NT2/D1 (cell line): Measurements from ENCODE around the gene TMEM154.

Source experiments
- DNase-seq: peaks from one replicate; pipeline ENCODE4 v3.0.0-alpha.2; 2011; ENCODE audit warnings: low read depth, low spot score
- H3K27me3 ChIP-seq: 2 replicates; pipeline ENCODE4 v1.6.0; 2011; ENCODE audit warnings: mild to moderate bottlenecking; ENCODE audit not compliant: insufficient read length, insufficient read depth
- H3K36me3 ChIP-seq: 2 replicates; pipeline ENCODE4 v1.6.1; 2011; ENCODE audit warnings: mild to moderate bottlenecking, low read length, mixed read lengths; ENCODE audit not compliant: insufficient read depth, insufficient read length
- H3K4me1 ChIP-seq: 2 replicates; pipeline ENCODE4 v1.5.1; 2011; ENCODE audit not compliant: insufficient read depth, insufficient read length
- H3K4me3 ChIP-seq: 2 replicates; pipeline ENCODE4 v1.5.1; 2011; ENCODE audit warnings: low read depth; ENCODE audit not compliant: insufficient read length
- H3K9ac ChIP-seq: 2 replicates; pipeline ENCODE4 v1.6.0; 2011; ENCODE audit warnings: low read depth; ENCODE audit not compliant: insufficient read length
- H3K9me3 ChIP-seq: 2 replicates; pipeline ENCODE4 v1.5.1; 2011; ENCODE audit warnings: mild to moderate bottlenecking, low read length; ENCODE audit not compliant: insufficient read depth
- SUZ12 ChIP-seq: IDR thresholded peaks from 2 replicates; pipeline ENCODE4 v1.6.1; 2011; ENCODE audit not compliant: insufficient read length, insufficient read depth; ENCODE audit errors: extremely low read depth
- YY1 ChIP-seq: IDR thresholded peaks from 2 replicates; pipeline ENCODE4 v1.6.1; 2011; ENCODE audit not compliant: insufficient read length, insufficient read depth
- ZNF274 ChIP-seq: IDR thresholded peaks from 2 replicates; pipeline ENCODE4 v1.6.1; 2011; ENCODE audit warnings: mild to moderate bottlenecking, low read depth, low read length

Gene TMEM154

GRCh38 chr4:152684587-152684986 lies 4.8 kb upstream of the TMEM154 start:
- H3K36me3 ChIP-seq = no peaks in the 10 kb centered on the region
- DNase-seq = no peak
- no peaks in the 10 kb centered on the region for H3K9me3 ChIP-seq
- H3K27me3 ChIP-seq = no peaks in the 10 kb centered on the region
- no peaks in the 10 kb centered on the region for H3K4me1 ChIP-seq
- TF ChIP-seq ZNF274 (no peak), SUZ12 (no peak), YY1 (no peak)
- no peak overlapping the region for H3K4me3 ChIP-seq
- no peak overlapping the region for H3K9ac ChIP-seq

DNA sequence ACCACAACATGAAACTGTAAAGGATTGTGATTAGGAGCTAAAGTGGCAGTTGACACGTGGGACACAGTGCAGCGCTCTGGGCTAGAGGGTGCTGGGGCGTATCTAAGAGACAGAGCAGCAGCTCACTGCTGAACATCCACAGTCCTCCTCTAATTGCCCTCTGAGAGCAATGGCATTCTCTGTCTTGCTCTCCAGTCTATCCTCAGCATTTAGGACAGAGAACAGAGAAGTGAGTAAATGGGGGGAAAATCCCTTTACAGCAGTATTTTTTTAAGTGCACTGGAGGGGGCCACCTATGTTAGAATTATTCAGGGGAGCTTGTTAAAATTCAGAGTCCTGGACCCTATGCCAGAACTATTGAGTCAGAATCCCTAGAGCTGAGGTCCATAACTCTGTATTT lies 4.2 kb upstream of the TMEM154 start:
- no peak overlapping the region for H3K4me3 ChIP-seq

GRCh38 chr4:152682143-152682941 lies 2.5 kb upstream of the TMEM154 start:
- Histone ChIP-seq H3K27me3 (no peaks in the 10 kb centered on the region), H3K4me3 (no peak overlapping the region), H3K4me1 (peaks cover 3% of the 10 kb centered on the region), H3K9me3 (no peaks in the 10 kb centered on the region), H3K9ac (no peak overlapping the region), H3K36me3 (no peaks in the 10 kb centered on the region)
- TF ChIP-seq ZNF274 (no peak), YY1 (no peak), SUZ12 (no peak)
- no peak for DNase-seq

More for the DNA sequence above, 4.2 kb upstream of the TMEM154 start:
- no peaks in the 10 kb centered on the region for H3K9me3 ChIP-seq
- DNase-seq = no peak
- TF ChIP-seq SUZ12 = no peak
- TF ChIP-seq ZNF274 = no peak
- no peak for TF ChIP-seq YY1
- H3K36me3 ChIP-seq = no peaks in the 10 kb centered on the region
- no peaks in the 10 kb centered on the region for H3K27me3 ChIP-seq
- no peak overlapping the region for H3K9ac ChIP-seq
- no peaks in the 10 kb centered on the region for H3K4me1 ChIP-seq

DNA sequence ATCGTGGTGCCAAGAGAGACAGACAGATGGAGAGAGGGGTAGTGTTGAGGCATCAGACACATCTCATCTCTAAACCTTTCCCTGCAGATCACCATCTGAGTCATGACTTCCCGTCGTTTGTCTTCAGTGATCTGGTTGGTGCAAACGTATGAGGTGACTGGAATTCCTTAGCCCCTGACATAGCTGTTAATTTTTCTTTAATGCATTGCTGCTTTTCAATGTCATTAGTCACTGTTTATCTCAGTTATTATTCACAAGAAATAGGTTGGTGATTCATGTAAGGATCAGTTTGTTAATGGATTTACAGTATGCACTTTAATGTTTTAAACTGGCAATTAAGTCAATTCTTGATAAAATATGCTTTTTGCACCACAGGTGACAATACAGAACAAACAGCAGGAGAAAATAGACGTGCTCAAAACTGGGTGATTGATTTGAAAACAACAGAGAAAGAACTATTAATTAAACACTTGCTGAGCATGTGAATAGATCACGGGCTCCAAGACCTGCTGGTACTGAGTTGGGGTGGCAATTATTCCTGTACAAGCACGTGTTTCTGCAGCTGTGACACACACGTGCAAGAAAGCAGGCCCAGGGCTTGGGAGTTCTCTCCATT lies 1.3 kb upstream of the TMEM154 start:
- DNase-seq = no peak
- Histone ChIP-seq H3K27me3 (no peaks in the 10 kb centered on the region), H3K4me1 (peaks cover 3% of the 10 kb centered on the region), H3K9me3 (no peaks in the 10 kb centered on the region), H3K36me3 (no peaks in the 10 kb centered on the region), H3K4me3 (no peak overlapping the region), H3K9ac (no peak overlapping the region)
- TF ChIP-seq YY1 = no peak
- TF ChIP-seq ZNF274 = no peak
- no peak for TF ChIP-seq SUZ12

DNA sequence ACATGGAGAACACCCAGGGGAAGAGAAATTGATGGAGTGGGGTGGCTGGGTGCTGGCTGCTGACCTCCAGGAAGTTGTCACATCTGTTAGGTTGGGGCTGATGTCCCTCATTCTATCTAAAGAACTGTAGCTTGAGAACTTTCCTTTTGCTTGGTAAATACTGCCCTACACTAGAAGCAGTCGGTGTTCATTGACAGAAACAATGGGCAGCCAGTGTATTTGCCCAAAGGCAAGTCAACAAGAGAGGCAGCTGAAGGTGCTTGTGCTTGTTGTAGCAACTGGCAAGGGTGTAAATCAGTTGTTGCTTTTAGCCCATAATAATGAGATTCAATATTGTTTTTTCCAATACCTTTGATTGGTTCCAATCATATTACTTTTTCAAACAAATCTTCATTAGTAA lies 956 bp downstream of the TMEM154 start:
- Histone ChIP-seq H3K4me1 (peaks cover 3% of the 10 kb centered on the region), H3K4me3 (no peak overlapping the region), H3K9me3 (no peaks in the 10 kb centered on the region), H3K9ac (no peak overlapping the region), H3K36me3 (no peaks in the 10 kb centered on the region), H3K27me3 (no peaks in the 10 kb centered on the region)
- DNase-seq = no peak
- TF ChIP-seq SUZ12 (no peak), YY1 (no peak)

GRCh38 chr4:152677117-152677516 lies 2.7 kb downstream of the TMEM154 start:
- no peak for TF ChIP-seq YY1
- TF ChIP-seq ZNF274 = no peak
- TF ChIP-seq SUZ12 = no peak
- Histone ChIP-seq H3K4me3 (no peak overlapping the region), H3K9me3 (no peaks in the 10 kb centered on the region), H3K36me3 (no peaks in the 10 kb centered on the region), H3K4me1 (peaks cover 3% of the 10 kb centered on the region), H3K9ac (no peak overlapping the region), H3K27me3 (no peaks in the 10 kb centered on the region)
- no peak for DNase-seq

- no peaks in the 10 kb centered on the region for H3K9me3 ChIP-seq
- H3K36me3 ChIP-seq = no peaks in the 10 kb centered on the region
- DNase-seq = no peak
- no peaks in the 10 kb centered on the region for H3K27me3 ChIP-seq
- TF ChIP-seq SUZ12 (no peak), ZNF274 (no peak), YY1 (no peak)
- no peak overlapping the region for H3K9ac ChIP-seq
- peaks cover 3% of the 10 kb centered on the region for H3K4me1 ChIP-seq
- H3K4me3 ChIP-seq = no peak overlapping the region
These were observed 3.5 kb downstream of the TMEM154 start for GRCh38 chr4:152676052-152676854.
